DOHH2 (cell line): ENCODE results near the gene SLC26A1.

Experiments
- H3F3A ChIP-seq: fragments of 200-600 bp; sonication (generic), shearing (Covaris generic); 2 replicates; pipeline ENCODE4 v1.6.0; 2016; ENCODE audit warnings: antibody characterized with exemption, mild to moderate bottlenecking; ENCODE audit not compliant: control insufficient read depth, insufficient read depth
- H3K27ac ChIP-seq: fragments of 200-600 bp; sonication (generic); 2 replicates; pipeline ENCODE4 v1.5.1; 2014; ENCODE audit warnings: low read depth, mild to moderate bottlenecking, low read length, moderate library complexity
- H3K27me3 ChIP-seq: fragments of 200-600 bp; sonication (generic); 2 replicates; pipeline ENCODE4 v1.6.1; 2014; ENCODE audit warnings: mild to moderate bottlenecking, low read length, mixed read lengths; ENCODE audit not compliant: control insufficient read depth
- H3K36me3 ChIP-seq: fragments of 200-600 bp; sonication (generic); 2 replicates; pipeline ENCODE4 v1.6.1; 2014; ENCODE audit warnings: mild to moderate bottlenecking, low read length, moderate library complexity, mixed read lengths; ENCODE audit not compliant: control insufficient read depth
- H3K4me1 ChIP-seq: fragments of 200-600 bp; sonication (generic); 2 replicates; pipeline ENCODE4 v1.6.1; 2014; ENCODE audit warnings: mild to moderate bottlenecking, low read length, mixed read lengths; ENCODE audit not compliant: control insufficient read depth
- H3K4me2 ChIP-seq: fragments of 200-600 bp; sonication (generic); 2 replicates; pipeline ENCODE4 v1.6.0; 2014; ENCODE audit warnings: mild to moderate bottlenecking, low read length, moderate library complexity
- H3K4me3 ChIP-seq: fragments of 200-600 bp; sonication (generic); 2 replicates; pipeline ENCODE4 v1.5.1; 2014; ENCODE audit warnings: mild to moderate bottlenecking, low read length, mixed read lengths
- H3K79me2 ChIP-seq: fragments of 200-600 bp; sonication (generic); 2 replicates; pipeline ENCODE4 v1.6.1; 2014; ENCODE audit warnings: mild to moderate bottlenecking, low read length, mixed read lengths; ENCODE audit not compliant: control insufficient read depth
- H3K9me2 ChIP-seq: fragments of 200-600 bp; sonication (generic); replicated peaks from 2 replicates; pipeline ENCODE4 v1.6.1; 2014; ENCODE audit warnings: mild to moderate bottlenecking, low read length, mixed read lengths; ENCODE audit not compliant: control insufficient read depth
- H3K9me3 ChIP-seq: fragments of 200-600 bp; sonication (generic); 2 replicates; pipeline ENCODE4 v1.6.1; 2014; ENCODE audit warnings: antibody characterized with exemption, low read length, mixed read lengths; ENCODE audit not compliant: control insufficient read depth, insufficient read depth
- H4K20me1 ChIP-seq: fragments of 200-600 bp; sonication (generic); 2 replicates; pipeline ENCODE4 v1.6.0; 2014; ENCODE audit warnings: low read depth, mild to moderate bottlenecking, antibody characterized with exemption, low read length, moderate library complexity; ENCODE audit not compliant: control insufficient read depth, insufficient read depth
- CTCF ChIP-seq: fragments of 200-600 bp; sonication (generic); IDR thresholded peaks from one replicate; pipeline ENCODE4 v1.5.1; 2014; ENCODE audit warnings: antibody characterized with exemption, mild to moderate bottlenecking, low read depth, low read length; ENCODE audit not compliant: poor library complexity, severe bottlenecking
- EZH2phosphoT487 ChIP-seq: fragments of 200-600 bp; sonication (generic); IDR thresholded peaks from 2 replicates; pipeline ENCODE4 v1.6.1; 2017; ENCODE audit warnings: borderline replicate concordance, mild to moderate bottlenecking, antibody characterized with exemption, low read length, moderate library complexity, mixed read lengths

SLC26A1 gene

DNA sequence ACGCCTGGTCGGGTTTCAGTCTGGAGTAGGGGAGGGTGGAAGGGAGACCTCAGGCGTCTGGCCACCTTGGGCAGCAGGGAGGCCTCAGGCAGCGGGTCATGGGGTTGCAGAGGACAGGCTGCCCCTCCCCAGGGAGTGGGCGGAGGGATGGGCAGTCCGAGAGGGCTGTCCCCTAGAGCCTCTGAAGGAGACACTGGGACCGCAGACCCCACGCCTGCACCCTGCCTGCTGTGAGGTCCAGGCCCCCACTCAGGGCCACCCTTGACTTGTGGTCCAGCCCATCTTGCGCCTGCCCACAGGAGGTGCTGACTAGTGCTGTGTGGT is 34.7 kb upstream of the SLC26A1 start:
- Histone ChIP-seq H3K9me2 (no peaks in the 10 kb centered on the region), H3K79me2 (no peaks in the 10 kb centered on the region), H3K9me3 (no peaks in the 10 kb centered on the region), H3K36me3 (no peaks in the 10 kb centered on the region), H3F3A (peaks cover 4% of the 10 kb centered on the region; the same call in 1 of the 2 replicates), H3K4me3 (no peak overlapping the region), H3K4me1 (peaks cover 16% of the 10 kb centered on the region), H4K20me1 (no peaks in the 10 kb centered on the region), H3K4me2 (no peak overlapping the region), H3K27me3 (no peaks in the 10 kb centered on the region), H3K27ac (no peak overlapping the region)
- TF ChIP-seq EZH2phosphoT487: no peak
- TF ChIP-seq CTCF: no peak

- no peak for TF ChIP-seq EZH2phosphoT487
- no peak for TF ChIP-seq CTCF
- Histone ChIP-seq H3K27me3 (no peaks in the 10 kb centered on the region), H3K9me2 (no peaks in the 10 kb centered on the region), H3K4me2 (no peak overlapping the region), H4K20me1 (no peaks in the 10 kb centered on the region), H3K9me3 (no peaks in the 10 kb centered on the region), H3K79me2 (no peaks in the 10 kb centered on the region), H3K27ac (no peak overlapping the region), H3F3A (peaks cover 4% of the 10 kb centered on the region; the same call in 1 of the 2 replicates), H3K4me3 (no peak overlapping the region), H3K4me1 (peaks cover 16% of the 10 kb centered on the region), H3K36me3 (no peaks in the 10 kb centered on the region)
Measured at GRCh38 chr4:1027219-1027914, 34.2 kb upstream of the SLC26A1 start.

GRCh38 chr4:1026115-1026514 is 32.9 kb upstream of the SLC26A1 start:
- H3K36me3 ChIP-seq: no peaks in the 10 kb centered on the region
- H3K27ac ChIP-seq: no peak overlapping the region
- peak overlapping the region; percentile 61 for H3K4me2 ChIP-seq
- no peaks in the 10 kb centered on the region for H3K9me2 ChIP-seq
- H4K20me1 ChIP-seq: no peaks in the 10 kb centered on the region
- TF ChIP-seq EZH2phosphoT487 (no peak), CTCF (no peak)
- peaks cover 27% of the 10 kb centered on the region for H3K4me1 ChIP-seq
- H3K4me3 ChIP-seq: peak overlapping the region; percentile 43; the same call in 1 of the 2 replicates
- H3K9me3 ChIP-seq: no peaks in the 10 kb centered on the region
- H3K27me3 ChIP-seq: no peaks in the 10 kb centered on the region
- no peaks in the 10 kb centered on the region for H3K79me2 ChIP-seq
- H3F3A ChIP-seq: peaks cover 4% of the 10 kb centered on the region; the same call in 1 of the 2 replicates
